ENCODE results near the gene TRPM5.

DNA sequence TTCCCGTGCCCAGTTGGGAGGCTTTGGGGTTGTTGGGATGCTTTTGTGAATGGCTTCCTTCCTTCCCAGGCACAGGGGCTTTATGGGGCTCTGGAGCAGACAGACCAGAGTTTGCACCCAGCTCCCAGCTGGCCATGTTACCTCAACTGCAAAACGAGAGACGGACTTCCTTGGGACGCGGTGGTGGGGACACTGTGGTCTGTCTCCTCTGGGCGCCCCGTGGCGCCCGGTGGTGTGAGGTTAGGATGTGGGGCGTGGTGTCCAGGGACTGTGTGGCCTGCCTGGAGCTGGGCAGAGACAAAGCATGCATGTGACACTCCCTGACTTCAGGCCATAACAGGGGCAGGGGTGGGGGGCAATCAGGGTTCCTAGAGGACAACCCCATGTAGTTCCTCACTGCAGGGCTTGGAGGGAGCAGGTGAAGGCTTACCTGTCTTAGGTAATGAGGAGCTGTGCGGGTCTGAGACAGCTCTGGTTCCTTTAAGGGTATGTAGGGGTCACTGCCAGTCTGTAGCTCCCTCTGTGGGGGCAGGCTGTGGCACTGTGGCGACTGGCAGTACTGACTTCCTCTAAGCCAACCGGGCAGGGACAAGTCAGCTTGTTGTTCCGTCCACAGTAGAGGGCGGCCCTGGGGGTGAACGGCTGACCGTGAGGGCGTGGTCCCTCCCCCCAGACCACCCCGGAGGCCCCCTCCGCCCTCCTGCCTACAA, 14.9 kb upstream of the TRPM5 start:
- TF ChIP-seq, protein P1, sequence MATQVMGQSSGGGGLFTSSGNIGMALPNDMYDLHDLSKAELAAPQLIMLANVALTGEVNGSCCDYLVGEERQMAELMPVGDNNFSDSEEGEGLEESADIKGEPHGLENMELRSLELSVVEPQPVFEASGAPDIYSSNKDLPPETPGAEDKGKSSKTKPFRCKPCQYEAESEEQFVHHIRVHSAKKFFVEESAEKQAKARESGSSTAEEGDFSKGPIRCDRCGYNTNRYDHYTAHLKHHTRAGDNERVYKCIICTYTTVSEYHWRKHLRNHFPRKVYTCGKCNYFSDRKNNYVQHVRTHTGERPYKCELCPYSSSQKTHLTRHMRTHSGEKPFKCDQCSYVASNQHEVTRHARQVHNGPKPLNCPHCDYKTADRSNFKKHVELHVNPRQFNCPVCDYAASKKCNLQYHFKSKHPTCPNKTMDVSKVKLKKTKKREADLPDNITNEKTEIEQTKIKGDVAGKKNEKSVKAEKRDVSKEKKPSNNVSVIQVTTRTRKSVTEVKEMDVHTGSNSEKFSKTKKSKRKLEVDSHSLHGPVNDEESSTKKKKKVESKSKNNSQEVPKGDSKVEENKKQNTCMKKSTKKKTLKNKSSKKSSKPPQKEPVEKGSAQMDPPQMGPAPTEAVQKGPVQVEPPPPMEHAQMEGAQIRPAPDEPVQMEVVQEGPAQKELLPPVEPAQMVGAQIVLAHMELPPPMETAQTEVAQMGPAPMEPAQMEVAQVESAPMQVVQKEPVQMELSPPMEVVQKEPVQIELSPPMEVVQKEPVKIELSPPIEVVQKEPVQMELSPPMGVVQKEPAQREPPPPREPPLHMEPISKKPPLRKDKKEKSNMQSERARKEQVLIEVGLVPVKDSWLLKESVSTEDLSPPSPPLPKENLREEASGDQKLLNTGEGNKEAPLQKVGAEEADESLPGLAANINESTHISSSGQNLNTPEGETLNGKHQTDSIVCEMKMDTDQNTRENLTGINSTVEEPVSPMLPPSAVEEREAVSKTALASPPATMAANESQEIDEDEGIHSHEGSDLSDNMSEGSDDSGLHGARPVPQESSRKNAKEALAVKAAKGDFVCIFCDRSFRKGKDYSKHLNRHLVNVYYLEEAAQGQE (IDR thresholded peaks at IDR 0.05), result no peak
- TF ChIP-seq, protein P2, sequence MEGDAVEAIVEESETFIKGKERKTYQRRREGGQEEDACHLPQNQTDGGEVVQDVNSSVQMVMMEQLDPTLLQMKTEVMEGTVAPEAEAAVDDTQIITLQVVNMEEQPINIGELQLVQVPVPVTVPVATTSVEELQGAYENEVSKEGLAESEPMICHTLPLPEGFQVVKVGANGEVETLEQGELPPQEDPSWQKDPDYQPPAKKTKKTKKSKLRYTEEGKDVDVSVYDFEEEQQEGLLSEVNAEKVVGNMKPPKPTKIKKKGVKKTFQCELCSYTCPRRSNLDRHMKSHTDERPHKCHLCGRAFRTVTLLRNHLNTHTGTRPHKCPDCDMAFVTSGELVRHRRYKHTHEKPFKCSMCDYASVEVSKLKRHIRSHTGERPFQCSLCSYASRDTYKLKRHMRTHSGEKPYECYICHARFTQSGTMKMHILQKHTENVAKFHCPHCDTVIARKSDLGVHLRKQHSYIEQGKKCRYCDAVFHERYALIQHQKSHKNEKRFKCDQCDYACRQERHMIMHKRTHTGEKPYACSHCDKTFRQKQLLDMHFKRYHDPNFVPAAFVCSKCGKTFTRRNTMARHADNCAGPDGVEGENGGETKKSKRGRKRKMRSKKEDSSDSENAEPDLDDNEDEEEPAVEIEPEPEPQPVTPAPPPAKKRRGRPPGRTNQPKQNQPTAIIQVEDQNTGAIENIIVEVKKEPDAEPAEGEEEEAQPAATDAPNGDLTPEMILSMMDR (IDR thresholded peaks at IDR 0.05; ENCODE audit: low read depth, low read length, missing input control), result no peak
- TF ChIP-seq RAD21 (IDR thresholded peaks at IDR 0.05) (no peak), EGR1 (IDR thresholded peaks at IDR 0.05; ENCODE audit: low read depth in 2 of 2) (no peak), TAF1 (conservative IDR thresholded peaks at IDR 0.05) (no peak), RXRA (IDR thresholded peaks at IDR 0.05) (no peak), GABPA (IDR thresholded peaks at IDR 0.05 in 1 of 2, conservative IDR thresholded peaks at IDR 0.05 in 1 of 2) (no peak), YY1 (IDR thresholded peaks at IDR 0.05) (no peak), SP1 (IDR thresholded peaks at IDR 0.05) (no peak), JUND (IDR thresholded peaks at IDR 0.05) (no peak)
- TF ChIP-seq, protein P3, sequence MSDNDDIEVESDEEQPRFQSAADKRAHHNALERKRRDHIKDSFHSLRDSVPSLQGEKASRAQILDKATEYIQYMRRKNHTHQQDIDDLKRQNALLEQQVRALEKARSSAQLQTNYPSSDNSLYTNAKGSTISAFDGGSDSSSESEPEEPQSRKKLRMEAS (IDR thresholded peaks at IDR 0.05), result no peak
- TF ChIP-seq, protein P4, sequence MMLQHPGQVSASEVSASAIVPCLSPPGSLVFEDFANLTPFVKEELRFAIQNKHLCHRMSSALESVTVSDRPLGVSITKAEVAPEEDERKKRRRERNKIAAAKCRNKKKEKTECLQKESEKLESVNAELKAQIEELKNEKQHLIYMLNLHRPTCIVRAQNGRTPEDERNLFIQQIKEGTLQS (IDR thresholded peaks at IDR 0.05), result no peak
- TF ChIP-seq, protein P5, sequence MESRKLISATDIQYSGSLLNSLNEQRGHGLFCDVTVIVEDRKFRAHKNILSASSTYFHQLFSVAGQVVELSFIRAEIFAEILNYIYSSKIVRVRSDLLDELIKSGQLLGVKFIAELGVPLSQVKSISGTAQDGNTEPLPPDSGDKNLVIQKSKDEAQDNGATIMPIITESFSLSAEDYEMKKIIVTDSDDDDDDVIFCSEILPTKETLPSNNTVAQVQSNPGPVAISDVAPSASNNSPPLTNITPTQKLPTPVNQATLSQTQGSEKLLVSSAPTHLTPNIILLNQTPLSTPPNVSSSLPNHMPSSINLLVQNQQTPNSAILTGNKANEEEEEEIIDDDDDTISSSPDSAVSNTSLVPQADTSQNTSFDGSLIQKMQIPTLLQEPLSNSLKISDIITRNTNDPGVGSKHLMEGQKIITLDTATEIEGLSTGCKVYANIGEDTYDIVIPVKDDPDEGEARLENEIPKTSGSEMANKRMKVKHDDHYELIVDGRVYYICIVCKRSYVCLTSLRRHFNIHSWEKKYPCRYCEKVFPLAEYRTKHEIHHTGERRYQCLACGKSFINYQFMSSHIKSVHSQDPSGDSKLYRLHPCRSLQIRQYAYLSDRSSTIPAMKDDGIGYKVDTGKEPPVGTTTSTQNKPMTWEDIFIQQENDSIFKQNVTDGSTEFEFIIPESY (IDR thresholded peaks at IDR 0.05), result no peak

All from liver (tissue), 3 donors.